Osteoblast (primary cell): ENCODE measurements around the gene TMEM119. TPM values are rescaled to one million over a fixed set of nuclear protein-coding genes. Genes with fewer than 3 reads are reported as not detected.

Experiments
- DNase-seq: peaks from one replicate; pipeline ENCODE4 v3.0.0; 2011; ENCODE audit warnings: low spot score, mixed read lengths; ENCODE audit not compliant: insufficient read length; ENCODE audit errors: missing footprints
- H2AFZ ChIP-seq: 2 replicates; pipeline ENCODE4 v1.6.0; 2011; ENCODE audit warnings: mild to moderate bottlenecking, low read length
- H3K27ac ChIP-seq: 2 replicates; pipeline ENCODE4 v1.5.1; 2011; ENCODE audit warnings: mild to moderate bottlenecking, low read depth, low read length, moderate library complexity
- H3K27me3 ChIP-seq: 2 replicates; pipeline ENCODE4 v1.6.0; 2012; ENCODE audit warnings: mild to moderate bottlenecking, control low read depth, inconsistent platforms, low read length, moderate library complexity; ENCODE audit not compliant: insufficient read depth
- H3K36me3 ChIP-seq: 2 replicates; pipeline ENCODE4 v1.5.1; 2011; ENCODE audit warnings: mild to moderate bottlenecking, low read length, control low read depth, moderate library complexity; ENCODE audit not compliant: insufficient read depth
- H3K4me1 ChIP-seq: 2 replicates; pipeline ENCODE4 v1.5.1; 2011; ENCODE audit warnings: mild to moderate bottlenecking, low read length, control low read depth, moderate library complexity; ENCODE audit not compliant: insufficient read depth
- H3K4me2 ChIP-seq: 2 replicates; pipeline ENCODE4 v1.6.0; 2011; ENCODE audit warnings: mild to moderate bottlenecking, low read length; ENCODE audit not compliant: insufficient read depth
- H3K4me3 ChIP-seq: fragments of 200-600 bp; sonication (generic); 3 replicates; pipeline ENCODE4 v1.5.1; 2012; ENCODE audit warnings: mild to moderate bottlenecking, low read length, inconsistent platforms; ENCODE audit not compliant: insufficient read depth
- H3K79me2 ChIP-seq: 2 replicates; pipeline ENCODE4 v1.6.0; 2012; ENCODE audit warnings: mild to moderate bottlenecking, low read length, control low read depth, inconsistent platforms; ENCODE audit not compliant: insufficient read depth
- H3K9me3 ChIP-seq: 2 replicates; pipeline ENCODE4 v1.5.1; 2011; ENCODE audit warnings: low read depth, low read length, control low read depth
- H4K20me1 ChIP-seq: 2 replicates; pipeline ENCODE4 v1.6.0; 2012; ENCODE audit warnings: mild to moderate bottlenecking, low read length, control low read depth; ENCODE audit not compliant: insufficient read depth
- total RNA-seq: library from RNA; depleted of rRNA; stranded (reverse); fragments of >200 nt; gene quantifications from 2 replicates; pipeline ENCODE4 v1.2.3, GENCODE V29; 2012
- TF ChIP-seq, protein P1 (sequence below): IDR thresholded peaks from 2 replicates; pipeline ENCODE4 v1.5.1; 2011; ENCODE audit warnings: mild to moderate bottlenecking, low read depth, low read length, moderate library complexity; ENCODE audit errors: extremely low read depth

Gene TMEM119
- total RNA-seq, 1 donor = 359 TPM

DNA sequence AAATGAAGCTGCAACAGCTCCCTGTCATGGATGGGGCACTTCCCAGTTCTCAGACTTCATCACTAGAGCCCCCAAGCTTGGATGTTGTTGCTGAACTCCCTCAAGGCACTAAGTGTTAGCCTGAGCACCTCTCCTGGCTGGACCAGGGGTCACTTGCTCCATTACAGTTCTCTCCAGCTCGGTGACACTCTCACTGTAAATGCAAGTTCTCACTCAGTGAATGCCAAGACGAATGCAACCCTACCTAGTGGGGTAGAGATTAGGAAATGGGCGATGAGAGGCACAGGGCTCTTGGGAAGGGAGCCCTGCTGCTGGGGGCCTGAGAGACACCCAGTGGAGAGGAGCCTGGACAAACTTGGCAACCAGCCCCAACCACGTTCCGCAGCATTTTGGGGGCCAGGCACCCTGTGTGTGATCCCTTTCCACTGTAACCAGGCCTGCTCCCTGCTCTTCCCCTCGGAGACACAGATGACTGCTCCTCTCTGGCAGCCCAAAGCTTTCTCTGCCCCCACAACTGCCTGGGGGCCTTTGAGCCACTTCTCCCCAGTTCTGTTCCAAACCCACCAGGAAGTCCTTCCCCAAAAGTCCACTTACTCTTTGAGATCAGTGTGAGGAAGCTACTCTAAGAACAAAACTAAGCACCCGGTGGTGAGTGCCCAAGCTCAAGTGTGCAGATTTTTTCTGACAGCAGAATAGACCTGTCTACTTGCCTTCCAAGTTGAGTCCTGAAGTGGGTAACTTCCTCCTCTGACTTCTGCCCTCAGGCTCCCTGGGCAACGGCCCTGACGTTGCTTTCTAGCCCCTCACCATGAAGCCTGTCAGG, 43.8 kb upstream of the TMEM119 start:
- Histone ChIP-seq H2AFZ (no peak overlapping the region), H3K79me2 (peaks cover 17% of the 10 kb centered on the region), H3K4me1 (peaks cover 19% of the 10 kb centered on the region), H3K27me3 (no peaks in the 10 kb centered on the region), H3K27ac (no peak overlapping the region), H4K20me1 (peaks cover 20% of the 10 kb centered on the region), H3K4me2 (no peak overlapping the region), H3K4me3 (no peak overlapping the region), H3K36me3 (peaks cover 25% of the 10 kb centered on the region), H3K9me3 (no peaks in the 10 kb centered on the region)
- TF ChIP-seq, protein P1, sequence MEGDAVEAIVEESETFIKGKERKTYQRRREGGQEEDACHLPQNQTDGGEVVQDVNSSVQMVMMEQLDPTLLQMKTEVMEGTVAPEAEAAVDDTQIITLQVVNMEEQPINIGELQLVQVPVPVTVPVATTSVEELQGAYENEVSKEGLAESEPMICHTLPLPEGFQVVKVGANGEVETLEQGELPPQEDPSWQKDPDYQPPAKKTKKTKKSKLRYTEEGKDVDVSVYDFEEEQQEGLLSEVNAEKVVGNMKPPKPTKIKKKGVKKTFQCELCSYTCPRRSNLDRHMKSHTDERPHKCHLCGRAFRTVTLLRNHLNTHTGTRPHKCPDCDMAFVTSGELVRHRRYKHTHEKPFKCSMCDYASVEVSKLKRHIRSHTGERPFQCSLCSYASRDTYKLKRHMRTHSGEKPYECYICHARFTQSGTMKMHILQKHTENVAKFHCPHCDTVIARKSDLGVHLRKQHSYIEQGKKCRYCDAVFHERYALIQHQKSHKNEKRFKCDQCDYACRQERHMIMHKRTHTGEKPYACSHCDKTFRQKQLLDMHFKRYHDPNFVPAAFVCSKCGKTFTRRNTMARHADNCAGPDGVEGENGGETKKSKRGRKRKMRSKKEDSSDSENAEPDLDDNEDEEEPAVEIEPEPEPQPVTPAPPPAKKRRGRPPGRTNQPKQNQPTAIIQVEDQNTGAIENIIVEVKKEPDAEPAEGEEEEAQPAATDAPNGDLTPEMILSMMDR = no peak
- no peak for DNase-seq

DNA sequence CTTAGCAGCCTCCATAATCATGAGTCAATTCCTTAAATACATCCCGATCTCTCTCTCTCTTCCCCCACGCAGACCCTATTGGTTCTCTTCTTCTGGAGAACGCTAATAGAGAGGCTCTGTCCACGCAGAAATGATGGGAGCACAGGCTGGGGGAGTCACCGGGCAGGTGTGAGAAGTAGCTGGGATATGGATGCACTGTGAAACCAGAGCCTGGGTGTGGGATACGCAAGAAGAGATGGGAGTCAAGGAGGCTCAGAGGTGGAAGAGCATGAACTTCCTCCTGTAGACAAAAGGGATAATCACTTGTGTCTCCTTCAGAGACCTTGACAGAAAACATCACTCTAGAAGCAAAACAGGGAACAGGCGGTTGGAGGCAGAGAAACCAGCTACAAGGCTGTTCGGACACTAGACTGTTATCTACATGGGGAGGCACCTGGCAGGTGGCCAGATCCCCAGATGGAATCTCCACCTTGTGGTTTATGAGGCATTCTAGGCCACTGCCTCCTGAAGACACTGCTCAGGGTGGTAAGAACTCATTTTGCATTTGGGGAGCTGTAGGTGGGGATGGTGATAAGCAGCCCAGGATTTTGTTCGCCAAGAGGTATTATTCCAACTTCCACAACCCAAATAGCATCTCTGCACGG, 43.0 kb upstream of the TMEM119 start:
- Histone ChIP-seq H3K79me2 (peaks cover 11% of the 10 kb centered on the region), H3K4me3 (no peak overlapping the region), H3K27me3 (no peaks in the 10 kb centered on the region), H4K20me1 (peaks cover 15% of the 10 kb centered on the region), H3K4me2 (no peak overlapping the region), H3K36me3 (peaks cover 18% of the 10 kb centered on the region), H2AFZ (no peak overlapping the region), H3K4me1 (peaks cover 19% of the 10 kb centered on the region), H3K9me3 (no peaks in the 10 kb centered on the region), H3K27ac (no peak overlapping the region)
- DNase-seq = no peak
- TF ChIP-seq, protein P1 = no peak

DNA sequence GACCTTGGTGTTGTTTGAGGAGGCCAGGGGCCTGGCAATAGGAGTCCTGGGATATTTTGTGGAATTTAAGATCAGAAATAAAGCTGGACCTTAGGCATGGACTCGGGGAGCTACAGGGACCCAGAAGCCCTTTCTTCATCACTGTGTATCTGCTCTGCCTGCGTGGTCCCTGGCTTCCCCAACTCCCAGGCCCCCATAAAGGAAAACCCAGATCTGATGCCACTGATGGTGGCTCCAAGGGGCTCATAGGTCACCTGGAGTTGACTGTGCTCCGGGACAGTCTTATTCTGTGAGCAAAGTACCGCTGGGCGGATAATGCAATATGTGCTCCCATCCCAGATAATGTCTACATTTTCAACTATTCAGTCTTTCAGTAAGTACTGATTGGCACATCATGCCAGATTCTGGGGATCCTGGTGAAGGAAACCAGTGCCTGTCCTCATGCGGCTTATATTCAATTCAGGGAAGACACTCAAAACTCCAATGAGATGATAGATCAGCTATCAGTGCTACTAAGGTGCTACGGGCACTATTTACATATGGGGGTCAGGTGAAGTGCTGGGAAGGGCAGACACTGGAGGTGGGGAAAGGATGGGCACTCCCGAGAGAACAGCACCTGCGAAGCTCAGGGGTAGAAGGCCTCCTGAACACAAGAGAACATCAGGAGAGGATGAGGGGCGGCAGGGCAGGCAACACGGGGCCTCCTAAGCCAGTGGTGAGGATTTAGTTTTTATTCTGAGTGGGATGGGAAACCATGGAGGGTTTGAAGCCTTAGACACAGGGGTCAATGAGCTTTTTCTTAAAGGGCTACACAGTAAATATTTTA, 41.3 kb upstream of the TMEM119 start:
- Histone ChIP-seq H4K20me1 (peaks cover 18% of the 10 kb centered on the region), H3K9me3 (no peaks in the 10 kb centered on the region), H3K27me3 (no peaks in the 10 kb centered on the region), H2AFZ (no peak overlapping the region), H3K36me3 (peaks cover under 1% of the 10 kb centered on the region), H3K79me2 (no peaks in the 10 kb centered on the region), H3K4me1 (peaks cover 21% of the 10 kb centered on the region), H3K4me2 (no peak overlapping the region), H3K4me3 (no peak overlapping the region), H3K27ac (no peak overlapping the region)
- TF ChIP-seq, protein P1 = no peak
- no peak for DNase-seq
